Putamen (tissue), 1 donor: Measurements from ENCODE around the gene CEP170.

Experiments
- DNase-seq: peaks from one replicate; pipeline ENCODE4 v3.0.0-alpha.2; 2016; ENCODE audit warnings: low spot score

CEP170 gene

DNA sequence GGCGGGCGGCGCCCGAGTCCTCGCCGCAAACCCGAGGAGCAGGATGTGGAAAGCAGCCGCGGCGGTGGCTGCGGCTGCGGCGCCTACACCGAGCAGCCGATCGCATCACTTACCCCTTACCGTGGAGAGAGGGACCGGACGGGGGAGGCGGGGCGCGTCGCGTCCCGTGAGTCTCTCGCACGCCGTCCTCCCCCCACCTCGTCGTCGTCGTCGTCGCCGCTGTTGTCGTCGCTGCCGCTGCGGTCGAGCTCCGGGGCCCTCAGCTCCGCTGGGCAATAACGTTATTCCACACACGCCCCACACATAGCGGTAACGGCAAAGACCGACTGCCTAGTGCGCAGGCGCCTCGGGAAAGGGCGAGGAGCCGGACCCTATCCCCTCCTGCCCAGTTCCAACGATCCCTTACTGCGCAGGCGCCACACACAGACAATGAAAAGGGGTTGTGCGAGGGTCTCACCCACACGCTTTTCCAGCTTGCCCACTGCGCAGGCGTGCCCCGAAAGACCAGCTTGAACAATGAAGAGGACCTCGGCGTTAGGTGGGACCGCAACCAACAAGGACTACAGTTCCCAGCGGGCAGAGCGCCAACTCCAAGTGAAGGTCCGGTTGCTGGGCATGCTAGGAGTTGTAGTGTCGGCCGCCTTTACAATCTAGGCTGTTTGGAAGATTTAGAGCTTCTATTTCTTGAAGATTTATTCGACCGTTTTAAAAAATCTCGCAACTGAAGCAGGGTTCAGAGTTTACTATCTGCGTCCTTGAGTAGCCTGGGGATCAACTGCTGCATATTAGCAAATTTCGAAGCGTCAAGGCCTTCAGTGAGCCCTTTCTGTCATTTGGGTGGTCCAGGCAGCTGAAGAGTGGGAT lies at the start of gene CEP170:
Gene CEP170 (minus strand): TSS at position 355 of the 864 bp plus-strand sequence. CDS start 30,001 bp downstream, outside the sequence.
- peak; percentile 96 for DNase-seq

DNA sequence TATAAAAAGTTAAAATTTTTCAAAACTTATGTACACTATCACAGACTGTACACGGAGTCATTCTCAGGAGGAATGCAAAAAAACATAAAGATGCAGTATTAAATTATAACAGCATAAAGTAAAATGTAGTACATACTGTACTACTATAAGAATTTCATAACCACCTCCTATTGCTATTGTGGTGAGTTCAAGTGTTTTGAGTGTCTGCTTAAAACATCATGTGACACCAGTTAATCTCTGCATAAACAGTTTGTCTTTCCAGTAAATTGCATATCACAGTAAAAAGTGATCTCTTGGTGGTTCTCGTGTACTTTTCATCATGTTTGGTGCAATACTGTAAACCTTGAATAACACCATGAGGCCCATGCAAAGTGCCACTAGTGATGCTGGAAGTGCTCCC lies 46.0 kb upstream of the CEP170 start:
- no peak for DNase-seq

DNA sequence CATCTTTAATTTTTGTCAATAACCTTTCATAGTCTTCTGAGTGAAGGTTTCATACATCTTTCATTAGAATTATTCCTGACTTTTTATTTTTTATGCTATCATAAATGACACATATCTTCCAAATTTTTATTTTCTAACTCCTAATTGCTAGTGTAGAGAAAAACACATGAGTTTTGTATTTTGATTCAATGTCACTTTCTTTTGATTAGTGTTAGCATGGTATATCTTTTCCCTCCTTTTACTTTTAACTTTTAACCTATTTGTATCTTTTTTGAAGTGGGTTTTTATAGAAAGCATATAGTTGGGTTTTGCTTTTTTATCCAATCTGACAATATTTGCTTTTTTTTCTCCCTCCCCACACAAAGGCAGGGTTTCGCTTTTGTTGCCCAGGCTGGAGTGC lies 44.0 kb upstream of the CEP170 start:
- no peak for DNase-seq

DNA sequence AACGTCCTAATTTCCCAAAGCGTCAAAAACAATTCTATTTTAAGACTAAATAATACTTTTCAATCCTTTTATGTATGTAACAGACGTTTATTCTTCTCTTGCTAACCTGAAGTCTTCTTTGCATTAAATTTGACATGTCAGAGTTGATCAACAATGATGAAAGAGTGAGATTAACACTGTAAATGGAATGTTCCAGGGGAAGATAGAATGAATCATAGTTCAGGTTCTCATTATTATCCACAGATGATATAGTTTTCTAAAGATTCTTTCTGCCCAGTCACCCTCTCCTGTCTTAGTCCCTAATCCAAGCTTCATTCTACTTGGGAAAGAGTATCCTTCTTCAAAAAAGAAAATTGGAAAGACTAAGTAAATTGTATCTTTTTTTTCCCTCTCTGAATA lies 39.6 kb upstream of the CEP170 start:
- no peak for DNase-seq

DNA sequence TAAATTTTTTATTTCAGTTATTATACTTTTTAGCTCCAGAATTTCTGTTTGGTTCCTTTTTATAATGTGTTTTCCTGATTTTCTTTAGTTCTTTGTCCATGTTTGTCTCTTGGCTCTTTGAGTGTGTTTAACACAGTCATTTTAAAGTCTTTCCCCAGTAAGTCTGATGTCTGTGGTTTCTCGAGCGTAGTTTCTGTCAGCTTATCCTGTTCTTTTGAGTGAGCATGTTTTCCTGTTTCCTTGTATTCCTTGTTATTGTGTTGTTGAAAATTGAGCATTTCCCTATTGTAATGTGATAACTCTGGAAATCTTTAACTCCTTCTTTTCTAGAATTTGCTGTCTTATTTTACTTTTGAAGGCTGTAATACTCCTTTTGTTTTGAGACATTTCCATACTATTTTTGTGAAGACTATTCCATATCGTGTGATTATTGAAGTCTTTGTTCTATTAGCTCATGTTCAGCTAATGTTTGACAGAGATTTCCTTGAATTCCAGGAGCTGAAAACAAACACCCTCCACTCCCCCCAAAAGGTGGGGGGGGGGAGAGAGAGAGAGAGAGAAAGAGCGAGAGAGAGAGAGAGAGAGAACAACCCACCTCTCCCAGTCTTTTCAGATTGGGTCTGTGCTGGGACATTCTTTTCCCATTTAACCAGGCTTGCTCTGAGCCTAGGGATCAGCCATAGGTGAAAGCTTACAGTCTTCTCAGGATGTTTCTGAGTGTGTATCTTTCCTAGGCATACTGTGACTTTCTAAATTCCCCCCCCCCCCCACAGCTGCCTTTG lies 39.1 kb upstream of the CEP170 start:
- DNase-seq, result no peak

DNA sequence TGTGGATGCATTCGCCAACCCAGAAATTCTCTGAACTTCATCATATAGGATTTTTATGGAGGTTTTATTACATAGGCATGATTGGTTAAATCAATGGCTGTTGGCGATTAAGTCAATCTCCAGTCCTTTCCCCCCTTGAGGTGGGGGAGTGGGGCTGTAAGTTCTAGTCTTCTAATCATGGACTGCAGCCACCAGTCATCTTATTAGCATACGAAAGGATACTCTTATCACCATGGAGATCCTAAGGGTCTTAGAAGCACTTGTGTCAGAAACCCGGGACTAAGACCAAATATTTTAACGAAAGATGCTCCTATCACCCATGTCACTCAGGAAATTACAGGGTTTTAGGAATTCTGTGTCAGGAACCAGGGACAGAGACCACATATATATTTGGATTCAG lies 37.0 kb upstream of the CEP170 start:
- no peak for DNase-seq

DNA sequence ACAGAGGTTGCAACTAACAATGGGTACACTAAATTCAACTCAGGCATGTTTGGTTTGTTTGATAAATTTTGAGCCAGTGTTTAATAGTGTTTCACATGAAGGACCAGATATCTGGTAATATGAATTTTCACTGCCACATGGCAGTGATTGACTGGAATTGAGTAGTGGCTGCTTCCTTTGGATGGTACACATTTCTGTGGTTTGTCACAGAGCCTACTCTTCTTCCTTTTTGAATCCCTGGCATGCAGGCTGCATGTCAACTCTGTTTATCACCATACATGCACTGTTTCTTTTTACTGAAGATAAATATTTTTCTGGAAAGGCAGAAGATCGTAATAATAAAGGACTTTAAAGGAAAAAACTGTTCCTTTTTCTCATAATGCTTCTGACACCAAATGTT lies 36.2 kb upstream of the CEP170 start:
- no peak for DNase-seq

DNA sequence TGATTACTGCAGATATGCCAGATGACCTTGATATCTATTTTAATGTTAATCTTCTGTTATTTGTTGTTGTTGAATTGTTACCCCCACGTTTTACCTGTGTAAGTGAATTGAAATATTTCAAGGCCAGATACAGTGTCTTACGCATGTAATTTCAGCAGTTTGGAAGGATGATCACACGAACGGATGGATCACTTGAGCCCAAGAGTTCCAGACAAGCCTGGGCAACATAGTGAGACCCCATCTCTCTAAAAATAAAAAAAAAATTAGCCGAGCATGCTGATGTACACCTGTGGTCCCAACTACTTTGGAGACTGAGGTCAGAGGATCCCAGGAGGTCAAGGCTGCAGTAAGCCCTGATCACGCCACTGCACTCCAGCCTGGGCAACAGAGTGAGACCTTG lies 33.0 kb upstream of the CEP170 start:
- DNase-seq, result no peak

DNA sequence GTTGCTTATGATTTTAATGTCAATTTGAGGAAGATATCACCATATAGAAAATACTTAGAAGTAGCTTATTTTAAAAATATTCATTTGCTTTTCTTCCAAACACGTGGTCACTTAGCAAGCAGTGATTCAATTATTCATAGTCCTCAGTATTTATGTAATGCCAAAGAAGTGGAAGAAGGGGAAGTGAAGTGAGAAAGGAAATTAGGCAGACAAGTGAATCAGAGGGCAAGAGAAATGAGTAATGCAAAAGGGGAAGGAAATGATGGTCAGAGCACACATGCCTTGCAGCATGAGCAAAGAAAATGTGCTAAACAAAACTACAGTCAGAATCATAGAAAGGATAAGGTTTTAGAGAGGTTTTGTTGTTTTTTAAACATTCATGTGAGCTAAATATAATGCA lies 32.6 kb upstream of the CEP170 start:
- no peak for DNase-seq

DNA sequence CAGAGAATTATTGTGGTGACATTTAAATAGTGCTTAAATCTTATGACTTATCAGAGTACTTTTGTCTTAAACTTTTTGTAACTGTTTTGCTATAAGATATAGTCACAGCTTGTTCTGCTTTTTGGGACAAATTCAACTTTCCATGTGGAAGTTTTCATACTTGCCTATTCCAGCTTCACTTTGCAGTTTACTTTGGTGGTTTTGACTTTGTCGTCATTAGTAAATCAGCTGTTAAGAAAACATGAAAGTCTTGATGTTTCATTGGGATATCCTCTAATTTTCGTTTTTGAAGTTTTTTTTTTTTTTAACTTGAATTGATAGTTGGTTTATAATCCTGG lies 32.0 kb upstream of the CEP170 start:
- no peak for DNase-seq

DNA sequence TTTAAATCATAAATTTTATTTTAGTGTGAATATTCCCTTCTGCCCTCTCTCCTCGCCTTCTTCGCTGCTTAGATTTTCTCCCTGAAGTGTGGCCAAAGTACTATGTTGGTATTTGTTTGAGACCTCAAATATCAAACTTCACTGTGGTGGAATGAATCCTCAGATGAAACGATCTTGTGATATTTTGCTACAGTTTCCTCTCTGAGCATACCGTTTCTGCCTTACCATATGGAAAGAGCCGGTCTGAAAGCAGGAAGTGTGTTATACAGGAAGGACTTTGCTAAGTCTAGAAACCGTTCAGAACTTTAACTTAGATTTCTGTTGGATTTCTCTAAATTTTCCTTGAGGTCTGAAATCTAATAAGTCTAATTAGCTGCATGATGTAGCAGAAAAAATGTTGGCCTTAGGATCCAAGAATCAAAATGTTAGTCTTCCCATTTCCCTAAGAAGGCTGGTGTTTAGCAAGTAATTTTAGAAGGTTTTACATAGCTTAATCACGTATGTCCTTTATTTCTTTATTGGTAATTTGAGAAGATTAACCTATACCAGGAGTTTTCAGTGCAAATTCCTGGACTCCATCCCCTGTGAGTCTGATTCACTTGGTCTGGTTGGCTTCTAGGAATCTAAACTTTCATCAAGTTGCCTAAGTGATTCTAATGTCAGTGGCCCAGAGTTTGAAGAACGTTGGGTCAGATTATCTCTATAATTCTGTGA lies 31.5 kb upstream of the CEP170 start:
- no peak for DNase-seq

DNA sequence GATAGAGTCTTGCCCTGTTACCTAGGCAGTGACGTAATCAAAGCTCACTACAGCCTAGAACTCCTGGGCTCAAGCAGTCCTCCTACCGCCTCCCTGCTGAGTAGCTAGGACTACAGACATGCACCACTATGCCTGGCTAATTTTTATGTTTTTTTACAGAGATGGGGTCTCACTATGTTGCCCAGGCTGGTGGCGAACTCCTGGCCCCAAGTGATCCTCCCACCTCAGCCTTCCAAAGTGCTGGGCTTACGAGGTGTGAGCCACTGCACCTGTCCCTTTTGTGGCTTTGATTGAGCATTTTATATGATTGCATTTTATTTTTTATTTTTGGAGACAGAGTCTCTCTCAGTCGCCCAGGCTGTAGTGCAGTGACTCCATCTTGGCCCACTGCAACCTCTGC lies 26.6 kb upstream of the CEP170 start:
- no peak for DNase-seq

DNA sequence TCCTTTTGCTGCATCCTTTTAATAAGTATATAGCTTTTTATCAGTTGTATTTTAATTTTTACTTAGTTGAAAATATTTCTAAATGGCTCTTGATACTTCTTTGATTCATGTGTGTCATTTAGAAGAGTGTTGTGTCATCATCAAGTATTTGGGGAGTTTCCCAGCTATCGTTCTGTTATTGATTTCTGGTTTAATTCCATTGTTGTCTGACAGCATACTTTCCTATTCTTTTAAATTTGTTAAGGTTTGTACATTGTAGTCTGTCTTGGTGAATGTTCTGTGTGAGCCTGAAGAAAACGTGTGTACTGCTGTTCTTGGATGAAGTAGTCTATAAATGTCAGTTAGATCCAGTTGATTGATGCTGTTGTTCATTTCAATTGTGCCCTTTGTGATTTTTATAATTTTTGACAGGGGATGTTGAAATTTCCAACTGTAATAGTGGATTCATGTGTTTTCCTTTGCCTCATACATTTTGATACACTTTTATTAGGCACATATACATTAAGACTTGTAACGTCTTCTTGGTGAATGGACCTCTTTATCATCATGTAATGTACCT lies 25.6 kb upstream of the CEP170 start:
- DNase-seq, result no peak

DNA sequence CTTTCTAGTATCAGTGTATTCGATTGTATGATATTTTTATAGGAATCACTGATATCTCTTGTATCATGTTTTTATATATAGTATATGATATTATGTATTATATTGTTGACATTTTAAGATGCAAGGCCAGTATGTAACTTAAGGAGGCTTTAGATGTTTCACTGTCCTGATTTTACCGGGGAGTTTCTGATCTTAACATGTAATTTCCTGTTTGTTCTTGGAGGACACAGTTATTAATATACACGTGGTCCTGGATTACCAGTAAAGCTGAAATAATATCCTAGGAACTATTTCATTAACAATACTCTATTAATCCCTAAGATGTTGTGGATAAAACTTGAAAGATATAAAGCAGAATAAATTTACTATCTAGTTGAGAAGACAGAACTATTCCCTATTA lies 20.2 kb upstream of the CEP170 start:
- DNase-seq, result no peak

DNA sequence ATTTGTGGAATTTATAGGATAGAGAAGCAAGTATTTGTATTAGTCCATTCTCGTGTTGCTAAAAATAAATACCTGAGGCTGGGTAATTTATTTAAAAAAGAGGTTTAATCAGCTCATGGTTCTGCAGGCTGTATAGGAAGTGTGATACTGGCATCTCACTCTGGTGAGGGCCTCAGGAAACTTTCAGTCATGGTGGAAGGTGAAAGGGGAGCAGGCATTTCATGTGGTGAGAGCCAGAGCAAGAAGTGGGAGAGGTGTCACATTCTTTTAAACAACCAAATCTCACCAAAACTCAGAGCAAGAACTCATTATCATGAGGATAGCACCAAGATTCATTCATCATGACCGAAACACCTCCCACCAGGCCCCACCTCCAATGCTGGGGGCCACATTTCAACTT lies 18.9 kb upstream of the CEP170 start:
- DNase-seq, result no peak

DNA sequence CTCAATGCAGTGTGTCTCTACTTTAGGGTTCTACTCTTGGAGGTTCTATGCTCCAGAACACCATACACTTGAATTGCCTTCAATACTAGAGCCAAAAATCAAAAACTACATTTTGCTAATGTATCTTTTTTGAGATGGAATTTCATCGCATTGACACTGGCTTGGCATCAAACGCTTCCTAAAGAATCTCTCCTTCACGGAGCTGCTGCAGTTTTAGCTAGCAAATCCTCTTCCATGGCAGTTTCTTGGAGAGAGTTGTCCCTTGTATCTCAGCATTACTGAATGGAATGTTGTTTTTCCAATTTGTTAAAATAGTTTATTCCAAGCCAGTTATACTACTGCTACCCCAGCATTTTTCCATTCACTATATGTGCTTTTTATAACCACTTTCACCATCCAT lies 18.4 kb upstream of the CEP170 start:
- DNase-seq, result no peak

DNA sequence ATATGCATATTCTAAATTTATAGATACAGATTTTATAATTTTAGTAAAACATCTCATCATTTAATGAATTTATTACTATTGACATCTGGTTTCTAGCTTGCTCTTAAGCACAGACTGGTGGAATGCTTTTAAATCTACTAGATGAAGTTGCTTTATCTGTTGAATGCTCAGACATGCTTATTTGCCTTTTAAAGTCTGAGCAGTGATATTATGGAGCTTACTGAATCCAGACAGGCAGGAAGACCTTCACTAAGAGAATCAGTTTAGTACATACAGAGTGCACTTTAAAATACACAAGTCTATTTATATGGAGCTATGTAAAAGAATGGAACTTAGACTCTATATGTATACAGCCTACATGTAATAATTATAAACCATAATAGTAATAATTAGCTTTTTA lies 17.3 kb upstream of the CEP170 start:
- no peak for DNase-seq

DNA sequence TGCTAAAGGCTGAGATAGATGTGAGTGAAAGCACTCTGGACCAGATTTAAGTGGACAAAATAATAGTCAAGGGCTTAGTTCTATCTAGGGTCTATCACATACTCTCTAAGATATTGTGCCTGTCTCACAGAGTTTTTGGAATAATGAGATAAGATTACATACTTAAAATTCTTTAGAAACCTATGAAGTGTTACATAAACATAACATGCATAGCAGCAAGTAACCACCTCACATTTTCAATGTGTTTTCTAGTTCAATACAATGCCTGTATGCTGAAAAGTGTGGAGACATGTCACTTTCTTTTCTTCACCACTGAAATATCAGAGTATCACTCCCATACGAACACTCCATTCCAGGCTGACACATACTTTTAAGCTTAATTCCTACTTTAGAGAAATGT lies 16.9 kb upstream of the CEP170 start:
- DNase-seq, result no peak

DNA sequence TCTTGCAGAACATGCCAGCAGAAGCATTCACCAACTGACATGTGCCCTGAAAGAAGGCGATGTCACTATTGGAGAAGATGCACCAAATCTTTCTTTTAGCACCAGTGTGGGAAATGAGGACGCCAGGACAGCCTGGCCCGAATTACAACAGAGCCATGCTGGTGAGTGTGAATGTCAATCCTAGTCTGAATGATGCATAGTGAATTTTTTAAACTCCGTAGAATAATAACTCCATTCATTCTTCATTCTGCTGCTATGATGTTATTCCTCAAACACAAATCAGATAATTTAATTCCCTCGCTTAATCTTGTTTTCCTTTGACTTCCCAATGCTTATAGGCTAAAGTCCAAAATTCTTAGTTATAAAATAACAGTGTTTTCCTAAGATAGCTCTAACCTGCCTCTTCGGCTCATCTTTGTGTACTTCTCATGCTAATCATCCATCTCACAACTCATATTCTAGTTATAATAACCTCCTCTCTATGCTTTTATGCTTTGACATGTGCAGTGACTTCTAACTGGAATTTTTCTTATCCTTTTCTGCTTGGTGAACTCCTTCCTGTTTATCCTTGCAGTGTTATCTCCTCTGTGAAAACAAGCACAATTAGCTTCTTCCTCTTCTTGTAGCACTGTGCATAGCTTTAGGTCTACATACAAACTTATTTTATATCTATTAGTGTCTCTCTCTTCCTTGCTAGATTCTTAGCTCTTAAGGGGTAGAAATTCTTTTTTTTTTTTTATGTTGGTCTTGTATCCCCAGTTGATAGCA lies 15.2 kb upstream of the CEP170 start:
- DNase-seq, result no peak

DNA sequence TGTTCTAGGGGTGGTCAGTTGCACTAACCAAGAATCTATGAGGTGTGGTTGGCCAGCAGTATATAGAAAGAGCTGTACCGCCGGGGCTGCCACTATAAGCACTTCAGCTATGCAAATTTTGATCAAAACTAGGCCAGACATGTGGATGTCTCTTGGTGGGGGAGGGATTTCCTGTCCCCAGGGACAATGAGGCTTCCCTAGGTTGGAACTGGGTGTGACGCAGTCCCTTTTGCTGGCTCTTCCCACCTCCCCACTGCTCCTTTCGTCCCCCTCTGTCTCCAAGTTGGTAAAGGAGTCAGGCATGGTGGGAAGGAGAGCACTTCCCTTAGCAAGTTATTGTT lies 14.3 kb upstream of the CEP170 start:
- DNase-seq, result no peak

DNA sequence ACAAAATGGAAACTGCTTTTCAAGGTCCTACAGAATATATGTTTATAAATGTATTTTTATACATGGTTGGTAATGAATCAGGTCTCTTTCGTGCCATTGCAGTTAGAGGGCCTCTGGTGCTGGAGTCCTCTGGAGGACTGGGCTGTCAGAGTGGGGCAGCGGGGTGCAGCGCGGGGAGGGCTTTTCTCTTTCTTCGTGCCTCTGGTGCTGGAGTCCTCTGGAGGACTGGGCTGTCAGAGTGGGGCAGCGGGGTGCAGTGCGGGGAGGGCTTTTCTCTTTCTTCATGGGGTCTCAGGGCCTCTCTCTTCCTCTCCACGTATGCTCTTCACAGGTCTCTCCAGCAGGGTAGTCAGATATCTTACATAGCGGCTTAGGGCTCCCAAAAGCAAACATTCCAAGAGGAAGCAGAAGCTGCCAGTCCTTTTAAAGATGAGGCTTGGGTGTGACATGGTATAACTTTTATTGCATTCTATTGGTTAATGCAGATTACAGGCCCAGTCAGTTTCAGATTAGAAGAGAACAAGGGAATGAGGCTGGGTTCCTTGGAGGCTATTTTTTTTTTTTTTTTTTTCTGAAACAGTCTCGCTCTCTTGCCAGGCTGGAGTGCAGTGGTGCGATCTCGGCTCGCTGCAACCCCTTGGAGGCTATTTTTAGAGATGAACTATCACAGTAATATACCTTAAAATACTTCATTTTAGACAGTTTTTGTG lies 13.8 kb upstream of the CEP170 start:
- no peak for DNase-seq
